Activated naive CD4-positive, alpha-beta T cell treated with Interleukin-2 at 50 U/mL for 16 hours (primary cell): ENCODE measurements around the gene KLHL6.
A peak's percentile ranks its signal among the peaks of the same experiment; 100 is the strongest.
"Not testable (repeated sequence)": the region's sequence is repeated elsewhere in the genome, so short reads cannot be mapped to it uniquely, and the experiment has no call there.

Experiments
- DNase-seq: peaks from one replicate; pipeline ENCODE4 v3.0.0-alpha.2; 2020

The KLHL6 gene

GRCh38 chr3:183484431-183485075 is 71.0 kb downstream of the KLHL6 start:
- no peak for DNase-seq

GRCh38 chr3:183481582-183481981 is 73.9 kb downstream of the KLHL6 start:
- DNase-seq, result peak; percentile 8

- DNase-seq, result no peak
These were observed 77.0 kb downstream of the KLHL6 start for GRCh38 chr3:183478501-183478900.

- DNase-seq, result no peak
These were observed 77.6 kb downstream of the KLHL6 start for GRCh38 chr3:183477801-183478456.

- not testable (repeated sequence) for DNase-seq
These were observed 79.7 kb downstream of the KLHL6 start for GRCh38 chr3:183475764-183476162.

- DNase-seq, result no peak
These were observed 80.3 kb downstream of the KLHL6 start for GRCh38 chr3:183475016-183475763.

GRCh38 chr3:183473969-183474368 is 81.5 kb downstream of the KLHL6 start:
- no peak for DNase-seq

- no peak for DNase-seq
These were observed 83.4 kb downstream of the KLHL6 start for GRCh38 chr3:183472155-183472554.

GRCh38 chr3:183468424-183468823 is 87.1 kb downstream of the KLHL6 start:
- DNase-seq, result no peak

GRCh38 chr3:183466575-183466974 is 88.9 kb downstream of the KLHL6 start:
- no peak for DNase-seq

- DNase-seq, result not testable (repeated sequence)
These were observed 89.8 kb downstream of the KLHL6 start for GRCh38 chr3:183465710-183466109.

- DNase-seq, result no peak
These were observed 91.0 kb downstream of the KLHL6 start for GRCh38 chr3:183464480-183464879.

- no peak for DNase-seq
These were observed 95.1 kb downstream of the KLHL6 start for GRCh38 chr3:183460081-183461055.

GRCh38 chr3:183455089-183455488 is 100.4 kb downstream of the KLHL6 start:
- DNase-seq, result no peak

GRCh38 chr3:183454064-183454463 is 101.4 kb downstream of the KLHL6 start:
- no peak for DNase-seq

GRCh38 chr3:183449791-183450190 is 105.7 kb downstream of the KLHL6 start:
- no peak for DNase-seq

- DNase-seq, result no peak
These were observed 106.1 kb downstream of the KLHL6 start for GRCh38 chr3:183449391-183449790.

- DNase-seq, result no peak
These were observed 107.0 kb downstream of the KLHL6 start for GRCh38 chr3:183448369-183449128.

GRCh38 chr3:183447206-183448001 is 108.1 kb downstream of the KLHL6 start:
- DNase-seq, result peak; percentile 76

- DNase-seq, result no peak
These were observed 108.7 kb downstream of the KLHL6 start for GRCh38 chr3:183446838-183447205.

- no peak for DNase-seq
These were observed 110.8 kb downstream of the KLHL6 start for GRCh38 chr3:183444748-183445147.
